GM13977 (cell line): ENCODE results near the gene IBTK.

Experiments used
- DNase-seq: peaks from one replicate; pipeline ENCODE4 v3.0.0; 2012; ENCODE audit warnings: low spot score
- in situ Hi-C: fragments of 300-500 bp; cut with MboI; formaldehyde crosslinking; loops from one replicate; pipeline ENCODE4 v1.12.0; 2022; ENCODE audit warnings: low sequenced_read_pairs, low pct_unique_long_range_greater_than_20kb, mixed read lengths, inconsistent platforms; ENCODE audit not compliant: unreplicated experiment
- TF ChIP-seq, protein P1 (sequence below): IDR thresholded peaks from 2 replicates; pipeline ENCODE4 v1.5.1; 2012; ENCODE audit warnings: mild to moderate bottlenecking, control low read depth; ENCODE audit not compliant: insufficient read depth; ENCODE audit errors: extremely low read depth, missing control alignments

IBTK gene

DNA sequence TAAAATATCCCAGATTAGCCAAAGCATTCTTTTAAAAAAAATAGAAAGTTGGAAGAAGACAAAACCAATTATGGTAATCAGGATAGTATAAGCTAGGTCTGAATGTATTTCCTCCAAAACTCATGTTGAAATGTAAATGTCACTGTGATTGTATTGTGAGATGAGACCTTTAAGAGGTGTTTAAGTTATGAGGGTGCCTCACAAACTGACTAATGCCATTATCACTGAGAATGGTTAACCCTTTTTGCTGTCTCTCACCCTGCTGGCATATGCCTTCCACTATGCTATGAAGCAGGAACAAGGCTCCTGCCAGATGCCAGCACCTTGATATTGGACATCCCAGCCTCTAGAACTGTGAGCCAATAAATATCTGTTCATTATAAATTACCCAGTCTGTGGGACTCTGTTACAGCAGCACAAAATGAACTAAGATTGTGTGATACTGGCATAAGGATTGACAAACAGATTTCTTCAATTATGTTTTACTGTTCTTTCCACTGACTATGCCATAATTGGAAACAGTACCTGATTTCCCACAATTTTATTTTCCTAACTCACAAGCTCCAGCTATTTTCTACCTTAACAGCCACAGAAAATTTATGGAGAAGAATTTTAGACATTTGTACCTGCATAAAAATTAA lies 63.8 kb downstream of the IBTK start:
- no peak for DNase-seq
- in situ Hi-C loops, result no loop called here
- TF ChIP-seq, protein P1, sequence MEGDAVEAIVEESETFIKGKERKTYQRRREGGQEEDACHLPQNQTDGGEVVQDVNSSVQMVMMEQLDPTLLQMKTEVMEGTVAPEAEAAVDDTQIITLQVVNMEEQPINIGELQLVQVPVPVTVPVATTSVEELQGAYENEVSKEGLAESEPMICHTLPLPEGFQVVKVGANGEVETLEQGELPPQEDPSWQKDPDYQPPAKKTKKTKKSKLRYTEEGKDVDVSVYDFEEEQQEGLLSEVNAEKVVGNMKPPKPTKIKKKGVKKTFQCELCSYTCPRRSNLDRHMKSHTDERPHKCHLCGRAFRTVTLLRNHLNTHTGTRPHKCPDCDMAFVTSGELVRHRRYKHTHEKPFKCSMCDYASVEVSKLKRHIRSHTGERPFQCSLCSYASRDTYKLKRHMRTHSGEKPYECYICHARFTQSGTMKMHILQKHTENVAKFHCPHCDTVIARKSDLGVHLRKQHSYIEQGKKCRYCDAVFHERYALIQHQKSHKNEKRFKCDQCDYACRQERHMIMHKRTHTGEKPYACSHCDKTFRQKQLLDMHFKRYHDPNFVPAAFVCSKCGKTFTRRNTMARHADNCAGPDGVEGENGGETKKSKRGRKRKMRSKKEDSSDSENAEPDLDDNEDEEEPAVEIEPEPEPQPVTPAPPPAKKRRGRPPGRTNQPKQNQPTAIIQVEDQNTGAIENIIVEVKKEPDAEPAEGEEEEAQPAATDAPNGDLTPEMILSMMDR, result no peak

DNA sequence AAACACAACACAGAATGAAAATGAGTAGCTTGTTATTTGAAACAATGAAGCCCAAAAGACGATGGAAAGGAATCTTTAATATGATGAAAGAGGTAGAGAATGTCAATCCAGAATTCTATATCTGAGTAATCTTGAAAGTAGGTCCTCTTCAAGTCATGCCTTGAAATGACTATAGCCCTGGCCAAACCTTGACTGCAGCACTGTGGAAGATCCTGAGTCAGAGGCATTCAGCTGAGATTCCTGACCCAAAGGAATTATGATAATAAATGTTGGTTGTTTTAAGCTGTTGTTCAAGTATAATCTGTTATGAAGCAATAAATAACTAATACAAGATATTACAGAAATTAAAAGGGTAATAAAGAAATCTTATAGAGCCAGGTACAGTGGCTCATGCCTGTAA lies 64.8 kb downstream of the IBTK start:
- TF ChIP-seq, protein P1, result no peak
- in situ Hi-C loops, result no loop called here
- DNase-seq, result no peak

DNA sequence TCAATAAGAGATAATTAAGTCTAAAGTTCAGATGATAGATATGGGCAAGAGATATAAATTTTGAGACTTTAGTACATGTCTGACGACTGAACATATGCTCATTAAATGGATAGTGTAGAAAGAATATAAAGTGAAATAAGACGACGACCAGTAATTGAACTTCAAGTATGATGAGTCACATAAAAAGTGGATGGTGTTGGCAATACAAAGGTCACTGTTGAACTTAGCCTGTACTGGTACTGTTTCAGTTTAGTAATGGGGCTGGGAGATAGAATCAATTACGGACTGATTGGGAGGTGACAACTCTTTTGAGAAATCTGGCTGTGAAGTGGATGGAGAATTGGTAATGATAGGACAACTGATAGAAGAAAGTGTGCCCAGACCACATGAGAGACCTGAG lies 68.1 kb downstream of the IBTK start:
- DNase-seq, result no peak
- in situ Hi-C loops, result no loop called here
- TF ChIP-seq, protein P1, result no peak

DNA sequence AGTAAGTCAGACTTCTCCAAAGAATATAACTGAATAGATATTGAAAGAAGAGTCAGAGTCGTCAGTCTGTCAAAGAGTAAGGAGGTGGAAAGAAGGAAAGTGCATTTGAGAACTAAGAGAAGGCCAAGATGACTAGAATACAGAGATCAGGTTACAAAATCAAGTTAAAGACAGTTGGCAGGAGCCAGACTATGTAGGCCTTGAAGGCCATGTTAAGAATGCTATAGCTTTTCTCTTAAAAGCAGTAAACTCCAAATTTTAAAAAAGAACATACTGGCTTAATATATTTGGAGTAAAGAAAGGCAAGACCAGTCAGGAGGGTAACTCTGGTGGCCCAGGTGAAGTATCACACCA lies 68.8 kb downstream of the IBTK start:
- TF ChIP-seq, protein P1, result no peak
- DNase-seq, result no peak
- in situ Hi-C loops, result no loop called here

DNA sequence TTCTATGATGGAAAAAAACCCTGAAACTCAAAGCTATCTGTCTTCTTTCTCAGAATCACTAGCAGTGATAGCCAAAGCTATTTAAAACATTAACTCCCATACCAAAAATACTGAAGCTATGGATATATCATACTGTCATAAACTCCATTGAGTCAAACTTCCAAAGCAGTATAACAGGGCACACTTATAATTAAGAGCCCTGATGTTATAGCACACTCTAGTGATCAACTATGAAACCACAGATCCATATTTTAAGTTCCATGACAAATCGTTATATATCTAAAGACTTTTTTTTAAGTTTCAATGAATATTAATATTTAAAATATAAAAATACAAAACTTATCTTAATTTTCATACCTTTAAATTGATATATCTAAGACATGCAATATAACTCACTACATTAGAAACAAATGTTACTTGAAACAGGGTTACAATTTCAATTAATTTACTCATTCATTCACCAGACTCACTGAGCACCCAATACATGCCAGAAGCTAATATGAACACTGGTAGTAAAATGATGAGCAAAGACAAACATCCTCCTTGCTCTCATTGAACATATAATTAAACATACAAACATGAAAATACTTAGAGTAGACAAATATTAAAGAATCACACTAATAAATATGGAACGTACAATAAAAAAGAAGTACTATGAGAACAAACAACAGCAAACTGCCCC lies 69.3 kb downstream of the IBTK start:
- in situ Hi-C loops, result no loop called here
- DNase-seq, result no peak

DNA sequence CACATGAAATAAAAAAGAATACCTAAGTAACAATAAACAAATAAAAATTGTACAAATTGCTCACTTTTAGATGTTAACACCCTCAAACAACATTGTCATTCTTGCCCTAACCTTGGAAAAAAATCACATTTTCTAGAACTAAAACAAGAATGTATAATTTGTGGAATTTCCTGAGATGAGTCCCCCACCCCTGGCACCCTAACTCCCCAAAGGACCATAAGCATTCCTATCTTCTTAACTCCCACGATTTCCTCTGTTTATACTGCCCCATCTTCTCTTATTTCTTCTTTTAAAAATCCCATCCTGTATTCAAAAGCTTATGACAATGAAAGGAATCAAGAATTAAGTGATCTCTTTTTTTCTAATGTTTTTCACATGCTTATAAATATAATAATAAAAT lies 70.9 kb downstream of the IBTK start:
- DNase-seq, result no peak
- TF ChIP-seq, protein P1, result no peak
- in situ Hi-C loops, result no loop called here

More for the DNA sequence above, 69.3 kb downstream of the IBTK start:
- TF ChIP-seq, protein P1, result peak; percentile 18

DNA sequence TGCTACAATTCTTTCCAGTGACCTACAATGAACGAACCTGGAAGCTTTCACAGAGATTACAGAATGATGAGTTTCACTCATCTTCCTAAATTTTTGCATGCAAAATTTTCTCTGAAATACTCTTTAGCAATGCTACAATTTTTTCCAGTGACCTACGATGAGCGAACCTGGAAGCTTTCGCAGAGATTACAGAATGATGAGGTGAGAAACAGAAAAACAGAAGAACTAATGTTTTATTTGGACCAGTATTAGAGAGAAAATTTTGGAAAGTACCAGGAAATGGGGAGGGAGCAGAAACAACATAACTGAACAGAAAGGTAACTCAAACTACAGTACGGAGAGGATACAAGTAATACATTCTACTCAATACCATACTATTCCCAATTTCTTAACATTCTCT lies 75.0 kb downstream of the IBTK start:
- TF ChIP-seq, protein P1, result no peak
- DNase-seq, result no peak
- in situ Hi-C loops, result no loop called here
